Activated CD8-positive, alpha-beta T cell treated with anti-CD3 and anti-CD28 coated beads, Interleukin-2, amount 10 ng/mL, durations not matched to agents 7 days and 5 days (primary cell): ENCODE measurements around the gene TMTC2. TPM values are rescaled to one million over a fixed set of nuclear protein-coding genes. Genes with fewer than 3 reads are reported as not detected.
"Not testable (repeated sequence)": the region's sequence is repeated elsewhere in the genome, so short reads cannot be mapped to it uniquely, and the experiment has no call there.

Experiments
- ATAC-seq: fragments of 150-1000 bp; cut with Tn5 transposase; one replicate; pipeline ENCODE4 v1.10.0; 2021; ENCODE audit warnings: moderate library complexity
- CTCF ChIA-PET: fragments of 350-600 bp; sonication (Branson Sonifier 250); formaldehyde crosslinking; loops from one replicate; lab custom pipeline; 2021; ENCODE audit warnings: antibody characterized with exemption; lab: Charles Lee
- POLR2A ChIA-PET: fragments of 350-600 bp; sonication (Branson Sonifier 250); formaldehyde crosslinking; loops from one replicate; lab custom pipeline; 2021; ENCODE audit warnings: antibody characterized with exemption; lab: Charles Lee
- DNase-seq: peaks from one replicate; pipeline ENCODE4 v3.0.0-alpha.2; 2020
- H3K27ac Mint-ChIP-seq: one replicate; pipeline ENCODE4 v1.8.0; 2021; ENCODE audit warnings: mild to moderate bottlenecking, mixed read lengths
- H3K27me3 Mint-ChIP-seq: one replicate; pipeline ENCODE4 v1.8.0; 2021; ENCODE audit warnings: low read depth, mixed read lengths
- H3K36me3 Mint-ChIP-seq: one replicate; pipeline ENCODE4 v1.8.0; 2021; ENCODE audit warnings: low read depth, mixed read lengths
- H3K4me1 Mint-ChIP-seq: one replicate; pipeline ENCODE4 v1.8.0; 2021; ENCODE audit warnings: low read depth, mixed read lengths
- H3K4me3 Mint-ChIP-seq: one replicate; pipeline ENCODE4 v1.8.0; 2021; ENCODE audit warnings: mild to moderate bottlenecking, mixed read lengths
- H3K9me3 Mint-ChIP-seq: one replicate; pipeline ENCODE4 v1.8.0; 2022; ENCODE audit warnings: mixed read lengths; ENCODE audit not compliant: insufficient read depth
- total RNA-seq, 2 experiments: library from RNA; stranded (reverse); gene quantifications; one replicate each; pipeline ENCODE4 v1.2.3, GENCODE V29; 2021

Gene TMTC2
- total RNA-seq, 2 experiments from 2014 or later, result 1.3 to 1.9 TPM

GRCh38 chr12:82804601-82805000 is 117.9 kb downstream of the TMTC2 start:
- H3K27me3 Mint-ChIP-seq, result no peaks in the 10 kb centered on the region
- ATAC-seq (no peak), DNase-seq (no peak)
- ChIA-PET POLR2A (no interaction called here), CTCF (no interaction called here)
- H3K4me3 Mint-ChIP-seq, result no peak overlapping the region
- no peak overlapping the region for H3K27ac Mint-ChIP-seq
- H3K36me3 Mint-ChIP-seq, result no peaks in the 10 kb centered on the region
- H3K4me1 Mint-ChIP-seq, result no peaks in the 10 kb centered on the region
- H3K9me3 Mint-ChIP-seq, result no peaks in the 10 kb centered on the region

- POLR2A ChIA-PET, H3K9me3 Mint-ChIP-seq, ATAC-seq, H3K27ac Mint-ChIP-seq, H3K4me3 Mint-ChIP-seq, DNase-seq, H3K4me1 Mint-ChIP-seq, CTCF ChIA-PET, H3K36me3 Mint-ChIP-seq, H3K27me3 Mint-ChIP-seq: not testable (repeated sequence)
These were observed 118.3 kb downstream of the TMTC2 start for GRCh38 chr12:82805004-82805403.

- no peak overlapping the region for H3K27ac Mint-ChIP-seq
- H3K4me1 Mint-ChIP-seq, result no peaks in the 10 kb centered on the region
- no peaks in the 10 kb centered on the region for H3K9me3 Mint-ChIP-seq
- ChIA-PET POLR2A (no interaction called here), CTCF (no interaction called here)
- no peak for DNase-seq
- no peak overlapping the region for H3K4me3 Mint-ChIP-seq
- H3K36me3 Mint-ChIP-seq, result no peaks in the 10 kb centered on the region
- no peak for ATAC-seq
- H3K27me3 Mint-ChIP-seq, result no peaks in the 10 kb centered on the region
These were observed 119.2 kb downstream of the TMTC2 start for GRCh38 chr12:82805812-82806497.

GRCh38 chr12:82807132-82807737 is 120.5 kb downstream of the TMTC2 start:
- H3K27ac Mint-ChIP-seq, result no peak overlapping the region
- DNase-seq, result no peak
- H3K4me1 Mint-ChIP-seq, result no peaks in the 10 kb centered on the region
- ChIA-PET POLR2A (no interaction called here), CTCF (no interaction called here)
- ATAC-seq, result no peak
- no peaks in the 10 kb centered on the region for H3K27me3 Mint-ChIP-seq
- H3K9me3 Mint-ChIP-seq, result no peaks in the 10 kb centered on the region
- no peak overlapping the region for H3K4me3 Mint-ChIP-seq
- H3K36me3 Mint-ChIP-seq, result no peaks in the 10 kb centered on the region

GRCh38 chr12:82810568-82810967 is 123.9 kb downstream of the TMTC2 start:
- Mint-ChIP-seq H3K27ac (no peak overlapping the region), H3K27me3 (no peaks in the 10 kb centered on the region), H3K36me3 (no peaks in the 10 kb centered on the region), H3K4me1 (no peaks in the 10 kb centered on the region), H3K4me3 (no peak overlapping the region), H3K9me3 (no peaks in the 10 kb centered on the region)
- no peak for DNase-seq
- ChIA-PET POLR2A (no interaction called here), CTCF (no interaction called here)
- no peak for ATAC-seq

GRCh38 chr12:82817368-82817767 is 130.7 kb downstream of the TMTC2 start:
- DNase-seq (no peak), ATAC-seq (no peak)
- no peak overlapping the region for H3K27ac Mint-ChIP-seq
- no peak overlapping the region for H3K4me3 Mint-ChIP-seq
- POLR2A ChIA-PET, result no interaction called here
- CTCF ChIA-PET, result no interaction called here
- H3K4me1 Mint-ChIP-seq, result no peaks in the 10 kb centered on the region
- H3K36me3 Mint-ChIP-seq, result no peaks in the 10 kb centered on the region
- no peaks in the 10 kb centered on the region for H3K27me3 Mint-ChIP-seq
- no peaks in the 10 kb centered on the region for H3K9me3 Mint-ChIP-seq

- Mint-ChIP-seq H3K36me3 (no peaks in the 10 kb centered on the region), H3K27ac (no peak overlapping the region), H3K9me3 (no peaks in the 10 kb centered on the region), H3K4me3 (no peak overlapping the region), H3K4me1 (no peaks in the 10 kb centered on the region), H3K27me3 (no peaks in the 10 kb centered on the region)
- DNase-seq, result no peak
- ChIA-PET CTCF (no interaction called here), POLR2A (no interaction called here)
- ATAC-seq, result no peak
These were observed 131.7 kb downstream of the TMTC2 start for GRCh38 chr12:82818271-82819035.

- CTCF ChIA-PET, result no interaction called here
- DNase-seq (no peak), ATAC-seq (no peak)
- Mint-ChIP-seq H3K36me3 (no peaks in the 10 kb centered on the region), H3K27ac (no peak overlapping the region), H3K4me1 (no peaks in the 10 kb centered on the region), H3K4me3 (no peak overlapping the region), H3K9me3 (no peaks in the 10 kb centered on the region), H3K27me3 (no peaks in the 10 kb centered on the region)
- POLR2A ChIA-PET, result no interaction called here
These were observed 139.8 kb downstream of the TMTC2 start for GRCh38 chr12:82826505-82826904.

- H3K4me1 Mint-ChIP-seq, result no peaks in the 10 kb centered on the region
- DNase-seq, result no peak
- ATAC-seq, result no peak
- ChIA-PET POLR2A (no interaction called here), CTCF (no interaction called here)
- H3K36me3 Mint-ChIP-seq, result no peaks in the 10 kb centered on the region
- no peaks in the 10 kb centered on the region for H3K9me3 Mint-ChIP-seq
- no peak overlapping the region for H3K4me3 Mint-ChIP-seq
- H3K27ac Mint-ChIP-seq, result no peak overlapping the region
- H3K27me3 Mint-ChIP-seq, result no peaks in the 10 kb centered on the region
These were observed 145.4 kb downstream of the TMTC2 start for GRCh38 chr12:82832096-82832495.

- Mint-ChIP-seq H3K27me3 (no peaks in the 10 kb centered on the region), H3K36me3 (no peaks in the 10 kb centered on the region), H3K4me3 (no peak overlapping the region), H3K27ac (no peak overlapping the region), H3K4me1 (no peaks in the 10 kb centered on the region), H3K9me3 (no peaks in the 10 kb centered on the region)
- CTCF ChIA-PET, result no interaction called here
- POLR2A ChIA-PET, result no interaction called here
- DNase-seq, result no peak
- ATAC-seq, result no peak
These were observed 146.3 kb downstream of the TMTC2 start for GRCh38 chr12:82832981-82833380.

GRCh38 chr12:82833481-82833880 is 146.8 kb downstream of the TMTC2 start:
- Mint-ChIP-seq H3K36me3 (no peaks in the 10 kb centered on the region), H3K4me3 (no peak overlapping the region), H3K9me3 (no peaks in the 10 kb centered on the region), H3K27me3 (no peaks in the 10 kb centered on the region), H3K27ac (no peak overlapping the region), H3K4me1 (no peaks in the 10 kb centered on the region)
- ATAC-seq, result no peak
- ChIA-PET POLR2A (no interaction called here), CTCF (no interaction called here)
- no peak for DNase-seq

GRCh38 chr12:82835217-82835616 is 148.5 kb downstream of the TMTC2 start:
- no peak overlapping the region for H3K27ac Mint-ChIP-seq
- no peaks in the 10 kb centered on the region for H3K27me3 Mint-ChIP-seq
- ATAC-seq, result no peak
- no peaks in the 10 kb centered on the region for H3K9me3 Mint-ChIP-seq
- ChIA-PET CTCF (no interaction called here), POLR2A (no interaction called here)
- H3K4me3 Mint-ChIP-seq, result no peak overlapping the region
- no peaks in the 10 kb centered on the region for H3K36me3 Mint-ChIP-seq
- no peaks in the 10 kb centered on the region for H3K4me1 Mint-ChIP-seq
- no peak for DNase-seq
